Inferior parietal cortex (tissue), 1 donor: ENCODE results near the gene NRXN2.
"Not testable (repeated sequence)": the region's sequence is repeated elsewhere in the genome, so short reads cannot be mapped to it uniquely, and the experiment has no call there.

ENCODE experiments used
- DNase-seq: peaks from one replicate; pipeline ENCODE4 v3.0.0-alpha.2; 2016; ENCODE audit errors: extremely low spot score

The NRXN2 gene

DNA sequence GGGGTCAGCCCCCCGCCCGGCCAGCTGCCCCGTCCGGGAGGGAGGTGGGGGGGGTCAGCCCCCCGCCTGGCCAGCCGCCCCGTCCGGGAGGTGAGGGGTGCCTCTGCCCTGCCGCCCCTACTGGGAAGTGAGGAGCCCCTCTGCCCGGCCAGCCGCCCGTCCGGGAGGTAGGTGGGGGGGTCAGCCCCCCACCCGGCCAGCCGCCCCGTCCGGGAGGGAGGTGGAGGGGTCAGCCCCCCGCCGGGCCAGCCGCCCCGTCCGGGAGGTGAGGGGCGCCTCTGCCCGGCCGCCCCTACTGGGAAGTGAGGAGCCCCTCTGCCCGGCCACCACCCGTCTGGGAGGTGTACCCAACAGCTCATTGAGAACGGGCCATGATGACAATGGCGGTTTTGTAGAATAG lies 21.0 kb downstream of the NRXN2 start:
- DNase-seq = not testable (repeated sequence)

GRCh38 chr11:64698427-64698826 lies 24.6 kb downstream of the NRXN2 start:
- no peak for DNase-seq

DNA sequence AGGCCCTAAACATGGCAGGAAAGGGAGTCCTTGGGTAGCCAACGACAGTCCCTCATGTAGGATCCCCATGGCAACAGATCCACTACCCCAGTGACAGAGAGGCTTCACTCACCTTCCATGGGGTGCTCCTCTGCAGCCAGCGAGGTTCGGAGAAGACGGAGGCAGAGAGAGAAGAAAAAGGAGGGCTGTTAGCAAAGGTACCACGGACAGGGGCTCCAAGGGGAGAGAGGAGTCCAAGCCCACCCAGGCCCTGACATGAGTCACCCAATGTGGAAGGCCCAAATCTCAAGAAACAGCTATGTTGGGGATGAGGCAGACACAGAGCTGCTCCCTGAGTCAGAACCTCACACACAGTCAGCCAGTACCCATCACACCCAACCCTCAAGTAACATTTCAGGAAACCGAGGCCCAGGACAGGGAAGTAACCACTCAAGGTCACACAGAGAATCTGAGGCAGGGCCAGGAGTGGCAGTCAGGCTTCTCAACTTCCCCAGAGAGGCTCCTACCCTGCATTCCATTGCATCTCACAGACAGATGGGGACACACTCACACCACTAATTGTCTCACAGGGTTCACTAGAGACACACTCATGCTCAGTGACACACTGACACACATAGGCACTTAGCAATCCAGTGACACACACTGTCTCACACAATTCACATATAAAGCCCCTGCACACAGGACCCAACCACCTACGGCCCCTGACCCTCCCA lies 25.2 kb downstream of the NRXN2 start:
- no peak for DNase-seq

DNA sequence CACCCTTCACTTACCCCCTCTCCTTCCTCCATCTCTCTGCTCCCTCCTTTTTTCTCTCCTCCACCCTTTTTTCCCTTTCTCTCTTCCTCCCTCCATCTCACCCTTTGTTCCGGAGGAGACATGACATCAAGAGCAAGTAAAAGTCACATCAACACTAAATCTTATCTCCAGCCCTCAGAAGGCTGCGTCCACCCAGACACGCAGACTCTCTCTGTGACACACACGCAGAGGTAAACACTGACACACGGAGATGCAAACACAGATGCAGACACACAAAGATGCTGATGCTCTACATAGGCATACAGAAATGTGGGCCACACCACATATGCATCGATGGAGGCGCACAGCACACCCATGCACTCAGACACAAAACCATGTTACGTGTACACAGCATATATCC lies 27.0 kb downstream of the NRXN2 start:
- no peak for DNase-seq

- DNase-seq = no peak
Observed at GRCh38 chr11:64695548-64695947, 27.4 kb downstream of the NRXN2 start.

DNA sequence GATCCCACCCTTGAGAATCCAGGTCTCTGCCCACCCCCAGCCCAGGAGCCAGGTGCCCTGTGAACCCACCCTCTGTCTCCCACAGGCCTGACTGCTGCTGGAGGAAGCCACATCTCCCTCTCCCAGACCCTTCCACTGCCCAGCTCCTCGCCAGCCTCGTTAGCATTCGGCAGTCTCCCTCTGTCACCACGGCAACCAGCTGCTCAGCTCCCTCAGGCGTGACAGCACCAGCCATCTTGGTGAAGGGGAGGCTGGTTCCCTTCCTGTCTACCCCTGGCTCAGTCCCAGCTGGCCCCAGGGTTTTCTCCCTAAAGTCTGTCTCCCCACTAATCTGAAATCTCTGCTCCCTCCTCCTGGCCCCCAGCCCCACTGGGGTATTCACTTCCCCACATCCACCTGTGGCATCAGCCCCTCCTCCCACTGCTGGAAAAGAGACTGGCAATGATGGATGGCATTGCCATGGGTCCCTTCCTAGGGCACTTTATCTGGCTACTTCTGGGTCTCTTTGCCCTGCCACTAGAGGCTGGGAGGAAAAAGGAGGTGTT lies 28.1 kb downstream of the NRXN2 start:
- peak; percentile 34 for DNase-seq

DNA sequence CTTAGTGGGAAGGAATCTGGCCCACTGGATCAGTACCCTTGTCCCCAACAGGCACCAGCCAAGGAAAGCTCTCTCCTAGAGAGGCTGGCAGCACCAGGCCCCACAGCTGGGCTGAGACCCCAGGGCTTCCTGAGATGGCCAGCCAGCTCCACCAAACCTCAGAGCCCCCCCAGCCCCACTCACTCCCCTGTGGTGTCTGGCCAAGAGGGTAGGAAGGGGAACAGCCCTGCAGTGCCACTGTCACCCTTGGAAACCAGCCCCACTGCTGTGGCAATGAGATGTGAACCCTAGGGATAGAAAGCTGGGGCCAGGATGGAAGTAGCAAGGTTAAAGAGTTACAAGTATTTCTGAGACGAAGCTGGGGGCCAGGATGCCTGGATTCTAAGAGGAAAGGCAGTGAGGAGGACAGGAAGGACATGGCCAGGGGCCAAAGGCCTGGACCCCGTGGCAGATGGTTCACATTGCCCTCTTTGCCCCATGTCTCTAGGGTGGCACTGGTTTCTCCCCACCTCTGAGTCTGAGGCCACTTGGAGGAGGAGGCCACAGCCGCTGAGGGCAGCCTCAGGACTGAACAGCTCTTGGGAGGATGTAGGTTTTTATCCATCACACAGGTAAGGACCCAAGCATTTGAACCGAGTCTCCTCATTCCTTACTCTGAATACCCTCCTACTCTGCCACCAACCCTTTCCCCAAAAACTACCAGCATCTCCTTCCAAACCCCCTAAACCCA lies 28.8 kb downstream of the NRXN2 start:
- DNase-seq = no peak

DNA sequence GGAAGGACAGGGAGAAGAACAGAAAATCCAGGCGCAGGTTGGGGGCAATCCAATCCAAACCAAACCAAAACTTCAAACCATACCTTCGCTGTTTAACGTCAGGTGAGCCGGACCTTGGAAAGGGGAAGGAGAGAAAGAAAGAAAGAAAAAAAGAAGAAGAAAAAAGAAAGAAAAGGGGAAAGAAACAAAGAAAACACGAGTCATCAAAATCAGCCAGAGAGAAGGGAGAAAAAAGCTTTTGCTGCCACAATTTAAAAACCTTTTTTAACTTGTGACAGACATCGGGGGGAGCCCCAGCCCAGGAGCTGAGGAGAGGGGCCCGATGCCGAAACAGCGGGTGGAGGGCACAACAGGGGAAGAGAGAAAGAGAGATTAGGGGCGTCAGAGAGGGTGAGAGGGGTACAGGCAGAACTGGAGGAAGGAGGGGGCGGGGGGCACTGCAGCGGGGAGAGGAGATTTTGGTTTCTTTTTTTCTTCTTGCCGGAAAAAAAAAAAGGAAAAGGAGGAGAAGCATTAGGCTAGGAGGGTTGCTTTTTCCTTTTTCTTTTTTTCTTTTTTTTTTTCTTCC lies 30.1 kb downstream of the NRXN2 start:
- DNase-seq = no peak

GRCh38 chr11:64691543-64691942 lies 31.5 kb downstream of the NRXN2 start:
- no peak for DNase-seq

GRCh38 chr11:64690235-64690634 lies 32.8 kb downstream of the NRXN2 start:
- no peak for DNase-seq

GRCh38 chr11:64688534-64688982 lies 34.4 kb downstream of the NRXN2 start:
- DNase-seq = peak; percentile 96

GRCh38 chr11:64687643-64688533 lies 35.1 kb downstream of the NRXN2 start:
- DNase-seq = peak; percentile 45

GRCh38 chr11:64687204-64687603 lies 35.8 kb downstream of the NRXN2 start:
- DNase-seq = peak; percentile 89

GRCh38 chr11:64686466-64687170 lies 36.4 kb downstream of the NRXN2 start:
- no peak for DNase-seq

DNA sequence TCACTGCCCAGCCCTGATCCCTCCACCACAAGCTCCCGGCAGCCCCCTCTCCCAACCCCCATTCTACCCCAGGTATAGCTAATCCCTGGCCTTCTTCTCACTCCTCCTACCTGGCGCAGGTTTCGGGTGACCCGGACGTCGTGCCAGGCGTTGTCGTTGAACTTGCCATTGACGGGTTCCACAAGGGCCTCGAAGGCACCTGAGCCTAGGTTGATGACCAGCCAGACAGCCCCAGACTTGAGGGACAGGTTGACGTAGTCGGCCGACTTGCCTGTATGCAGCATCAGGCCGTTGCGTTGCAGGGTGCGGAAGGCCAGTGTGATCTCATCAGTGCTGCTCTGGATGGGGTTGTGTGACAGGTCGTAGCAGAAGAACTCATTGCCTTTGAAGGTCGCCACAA lies 37.5 kb downstream of the NRXN2 start:
- no peak for DNase-seq

DNA sequence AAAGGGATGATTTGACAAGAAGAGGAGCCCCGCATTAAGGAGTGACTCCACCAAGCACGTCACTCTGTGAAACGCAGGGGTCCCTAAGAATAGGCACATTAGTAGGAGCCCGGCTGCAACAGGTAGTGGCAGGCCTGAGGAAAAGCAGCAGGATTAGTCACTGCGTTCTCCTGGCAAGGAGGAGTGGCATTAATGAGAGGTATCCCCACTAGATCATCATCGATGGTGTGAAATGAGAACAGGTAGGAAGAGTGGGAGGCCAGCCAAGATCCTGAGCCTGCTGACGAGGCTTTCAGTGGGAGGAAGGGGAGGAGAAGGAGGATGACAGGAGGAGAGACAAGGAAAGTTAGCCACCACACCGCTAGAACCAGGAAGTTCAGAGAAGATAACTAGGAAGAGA lies 38.6 kb downstream of the NRXN2 start:
- DNase-seq = no peak

- no peak for DNase-seq
Observed at GRCh38 chr11:64681171-64681570, 41.8 kb downstream of the NRXN2 start.

DNA sequence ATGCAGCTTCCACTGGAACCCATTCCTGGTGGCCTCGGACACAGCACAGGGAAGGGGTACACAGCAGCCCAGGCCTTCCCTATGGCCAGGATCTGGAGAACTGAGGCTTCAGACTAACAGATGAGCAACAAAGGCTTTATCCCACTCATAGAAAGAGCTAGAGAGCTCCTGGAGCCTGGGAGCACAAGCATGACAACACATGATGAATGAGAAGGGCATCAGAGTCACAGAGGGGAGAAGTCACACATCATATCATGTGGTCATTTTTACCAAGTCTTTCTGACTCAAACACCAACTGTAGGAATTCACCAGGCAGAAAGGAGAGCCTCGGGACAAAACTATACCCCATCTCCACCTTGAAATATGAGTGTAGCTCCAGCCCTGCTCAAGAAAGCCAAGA lies 43.2 kb downstream of the NRXN2 start:
- DNase-seq = no peak

GRCh38 chr11:64677441-64678023 lies 45.5 kb downstream of the NRXN2 start:
- DNase-seq = no peak

DNA sequence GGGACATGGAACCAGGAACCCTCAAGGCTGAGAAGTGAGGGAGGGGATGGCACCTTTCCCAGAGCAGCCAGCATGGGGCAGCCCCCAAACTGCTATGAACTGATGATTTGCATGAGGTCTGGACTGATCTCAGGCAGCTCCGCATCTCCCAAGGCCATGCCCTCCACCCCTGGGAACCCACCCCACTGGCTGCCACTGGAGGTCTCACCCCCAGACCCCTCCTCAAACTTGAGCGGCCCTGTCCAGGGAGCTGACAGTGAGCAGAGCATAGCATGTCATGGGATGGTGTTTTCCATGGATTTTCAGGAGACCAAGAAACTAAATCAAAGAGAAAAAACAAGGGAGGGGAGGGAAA lies 46.8 kb downstream of the NRXN2 start:
- DNase-seq = no peak
